Neural crest cell (in vitro differentiated cells): Measurements from ENCODE around the gene CATSPERE. TPM values are rescaled to one million over a fixed set of nuclear protein-coding genes. Genes with fewer than 3 reads are reported as not detected.
"Not testable (repeated sequence)": the region's sequence is repeated elsewhere in the genome, so short reads cannot be mapped to it uniquely, and the experiment has no call there.

Experiments
- DNase-seq: peaks from one replicate; pipeline ENCODE4 v3.0.0; 2021; ENCODE audit warnings: low read depth, mixed read lengths, low spot score
- H3K27ac Mint-ChIP-seq: one replicate; pipeline ENCODE4 v1.8.0; 2021; ENCODE audit warnings: mild to moderate bottlenecking, mixed read lengths; ENCODE audit not compliant: unreplicated experiment
- H3K27me3 Mint-ChIP-seq: 2 replicates; pipeline ENCODE4 v1.8.0; 2021; ENCODE audit warnings: low read depth, mild to moderate bottlenecking, mixed read lengths
- H3K36me3 Mint-ChIP-seq: 2 replicates; pipeline ENCODE4 v1.8.0; 2021; ENCODE audit warnings: low read depth, mild to moderate bottlenecking, mixed read lengths
- H3K4me1 Mint-ChIP-seq: 2 replicates; pipeline ENCODE4 v1.8.0; 2021; ENCODE audit warnings: mixed read lengths
- H3K4me3 Mint-ChIP-seq: one replicate; pipeline ENCODE4 v1.8.0; 2021; ENCODE audit warnings: mild to moderate bottlenecking, mixed read lengths
- H3K9me3 Mint-ChIP-seq: 2 replicates; pipeline ENCODE4 v1.8.0; 2021; ENCODE audit warnings: mixed read lengths
- CTCF ChIP-seq: fragments of 200-600 bp; sonication (generic); conservative IDR thresholded peaks from 2 replicates; pipeline ENCODE4 v1.5.0; 2021; ENCODE audit warnings: antibody characterized with exemption, mild to moderate bottlenecking
- total RNA-seq: library from RNA; stranded (reverse); gene quantifications from 2 replicates; pipeline ENCODE4 v1.2.1, GENCODE V29; 2021

Gene CATSPERE
- total RNA-seq, 1 donor from 2014 or later, result 0.44 TPM

- peaks cover 17% of the 10 kb centered on the region for H3K4me1 Mint-ChIP-seq
- TF ChIP-seq CTCF, result no peak
- no peak overlapping the region for H3K27ac Mint-ChIP-seq
- H3K9me3 Mint-ChIP-seq, result peaks cover 7% of the 10 kb centered on the region
- no peak overlapping the region for H3K4me3 Mint-ChIP-seq
- H3K36me3 Mint-ChIP-seq, result peaks cover 12% of the 10 kb centered on the region
- DNase-seq, result no peak
- no peaks in the 10 kb centered on the region for H3K27me3 Mint-ChIP-seq
These were observed 4.5 kb upstream of the CATSPERE start for GRCh38 chr1:244456586-244456985.

- no peak for TF ChIP-seq CTCF
- Mint-ChIP-seq H3K9me3 (peaks cover 7% of the 10 kb centered on the region), H3K36me3 (peaks cover 12% of the 10 kb centered on the region), H3K4me1 (peaks cover 12% of the 10 kb centered on the region), H3K27ac (no peak overlapping the region), H3K27me3 (no peaks in the 10 kb centered on the region), H3K4me3 (no peak overlapping the region)
- no peak for DNase-seq
These were observed 2.3 kb upstream of the CATSPERE start for GRCh38 chr1:244458781-244459180.

- Mint-ChIP-seq H3K27me3 (no peaks in the 10 kb centered on the region), H3K27ac (no peak overlapping the region), H3K36me3 (peaks cover 12% of the 10 kb centered on the region), H3K4me3 (peak overlapping the region; percentile 52), H3K4me1 (peaks cover 5% of the 10 kb centered on the region), H3K9me3 (peaks cover 7% of the 10 kb centered on the region)
- no peak for TF ChIP-seq CTCF
- no peak for DNase-seq
These were observed 876 bp upstream of the CATSPERE start for GRCh38 chr1:244460197-244460596.

- DNase-seq, result no peak
- TF ChIP-seq CTCF, result no peak
- Mint-ChIP-seq H3K27me3 (no peaks in the 10 kb centered on the region), H3K9me3 (peaks cover 3% of the 10 kb centered on the region), H3K4me1 (no peaks in the 10 kb centered on the region), H3K27ac (no peak overlapping the region), H3K4me3 (no peak overlapping the region), H3K36me3 (no peaks in the 10 kb centered on the region)
These were observed 5.7 kb downstream of the CATSPERE start for GRCh38 chr1:244466724-244467123.

- Mint-ChIP-seq H3K27ac (no peak overlapping the region), H3K36me3 (no peaks in the 10 kb centered on the region), H3K27me3 (no peaks in the 10 kb centered on the region), H3K4me1 (no peaks in the 10 kb centered on the region), H3K4me3 (no peak overlapping the region), H3K9me3 (no peaks in the 10 kb centered on the region)
- no peak for DNase-seq
- no peak for TF ChIP-seq CTCF
These were observed 12.1 kb downstream of the CATSPERE start for GRCh38 chr1:244473059-244473605.

- not testable (repeated sequence) for H3K27ac Mint-ChIP-seq, H3K4me3 Mint-ChIP-seq, H3K36me3 Mint-ChIP-seq, DNase-seq, H3K4me1 Mint-ChIP-seq, H3K27me3 Mint-ChIP-seq, H3K9me3 Mint-ChIP-seq
These were observed 23.9 kb downstream of the CATSPERE start for GRCh38 chr1:244484971-244485370.
